Measurements from ENCODE around the gene STK4. TPM values are rescaled to one million over a fixed set of nuclear protein-coding genes. Genes with fewer than 3 reads are reported as not detected.

STK4 gene
- total and polyA plus RNA-seq, 2 of the 4 experiments (the other 2 are of a cell fraction) = 10.2 to 22.2 TPM

- TF ChIP-seq RCOR1 (IDR thresholded peaks at IDR 0.05; ENCODE audit: insufficient replicate concordance, low read length) (no peak), SMC3 (IDR thresholded peaks at IDR 0.05; ENCODE audit: low read depth, low read length) (no peak), RAD21 (IDR thresholded peaks at IDR 0.05; ENCODE audit: low read length) (no peak), FOS (IDR thresholded peaks at IDR 0.05; ENCODE audit: low read depth, low read length) (no peak)
Measured at GRCh38 chr20:45053430-45054351, 87.4 kb downstream of the STK4 start (continued).

DNA sequence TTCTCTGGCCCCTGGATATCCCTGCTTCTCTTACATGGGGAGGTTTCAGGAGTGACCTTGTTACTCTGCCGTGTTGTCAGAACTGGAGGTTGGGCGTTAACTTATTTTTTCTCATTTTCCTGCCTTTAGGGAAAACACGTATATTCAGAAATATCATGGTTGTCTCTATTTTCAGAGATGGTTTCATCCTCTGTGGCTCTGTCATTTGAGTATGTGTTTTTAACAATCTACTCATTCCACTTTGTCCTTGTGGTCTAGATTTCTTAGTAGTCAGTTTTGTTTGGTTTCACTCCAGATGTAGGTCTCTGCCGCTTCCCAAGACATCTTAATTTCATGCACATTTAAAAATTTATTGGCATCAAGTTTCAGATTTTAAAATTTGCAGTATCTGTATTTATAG lies 88.7 kb downstream of the STK4 start:
- BruUV-seq (replicated peaks) = no TSS peak
- POLR2A ChIA-PET (ENCODE audit: unreplicated experiment) = interaction anchor here (0.6 to 0.7 kb wide), 2 partner anchors 26 to 50 kb away, joined by 3 to 9 read pairs; no protein-coding TSS in a partner anchor
- no peak for TF ChIP-seq ELK1 (IDR thresholded peaks at IDR 0.05; ENCODE audit: borderline replicate concordance, low read depth, low read length)
- no peak for TF ChIP-seq RCOR1 (IDR thresholded peaks at IDR 0.05; ENCODE audit: insufficient replicate concordance, low read length)
- TF ChIP-seq MXI1 (IDR thresholded peaks at IDR 0.05; ENCODE audit: borderline replicate concordance, low read depth, low read length) = no peak
- TF ChIP-seq, protein P1, sequence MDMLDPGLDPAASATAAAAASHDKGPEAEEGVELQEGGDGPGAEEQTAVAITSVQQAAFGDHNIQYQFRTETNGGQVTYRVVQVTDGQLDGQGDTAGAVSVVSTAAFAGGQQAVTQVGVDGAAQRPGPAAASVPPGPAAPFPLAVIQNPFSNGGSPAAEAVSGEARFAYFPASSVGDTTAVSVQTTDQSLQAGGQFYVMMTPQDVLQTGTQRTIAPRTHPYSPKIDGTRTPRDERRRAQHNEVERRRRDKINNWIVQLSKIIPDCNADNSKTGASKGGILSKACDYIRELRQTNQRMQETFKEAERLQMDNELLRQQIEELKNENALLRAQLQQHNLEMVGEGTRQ (IDR thresholded peaks at IDR 0.05; ENCODE audit: low read depth, low read length) = no peak
- no peak for TF ChIP-seq MAZ (IDR thresholded peaks at IDR 0.05; ENCODE audit: borderline replicate concordance, low read depth, low read length)
- TF ChIP-seq CTCF (conservative IDR thresholded peaks at IDR 0.05; ENCODE audit: low read depth, low read length) = no peak
- TF ChIP-seq FOS (IDR thresholded peaks at IDR 0.05; ENCODE audit: low read depth, low read length) = no peak
- no peak for TF ChIP-seq MAFK (IDR thresholded peaks at IDR 0.05; ENCODE audit: low read depth, low read length)
- no peak for TF ChIP-seq SMC3 (IDR thresholded peaks at IDR 0.05; ENCODE audit: low read depth, low read length)

More for the DNA sequence above, 88.7 kb downstream of the STK4 start:
- Histone ChIP-seq H4K5ac (ENCODE audit: low read depth, low read length) (no peak overlapping the region; the same call in 1 of the 2 replicates), H3K36me3 (ENCODE audit: control insufficient read depth, insufficient read depth, low read length) (peaks cover 3% of the 10 kb centered on the region), H3K18ac (ENCODE audit: low read depth, low read length) (no peak overlapping the region; the same call in 1 of the 2 replicates), H3K4me3 (ENCODE audit: insufficient read depth, low read depth, low read length) (no peak overlapping the region), H2BK5ac (ENCODE audit: low read depth, low read length, poor library complexity, severe bottlenecking) (no peak overlapping the region), H3K9me3 (ENCODE audit: control insufficient read depth, insufficient read depth, low read length) (no peaks in the 10 kb centered on the region), H4K91ac (ENCODE audit: insufficient read depth, low read depth, low read length) (no peak overlapping the region), H2AFZ (replicated peaks; ENCODE audit: low read length, poor library complexity) (no peak overlapping the region), H2BK15ac (ENCODE audit: low read depth, low read length) (no peak overlapping the region; the same call in 2 of the 3 replicates), H3K4me2 (ENCODE audit: low read depth, low read length) (no peak overlapping the region), H2AK9ac (replicated peaks; ENCODE audit: low read depth, low read length, poor library complexity) (no peak overlapping the region), H3K9ac (ENCODE audit: low read depth, low read length) (no peak overlapping the region), H3K27me3 (ENCODE audit: control insufficient read depth, insufficient read depth, low read length) (no peaks in the 10 kb centered on the region), H3K14ac (replicated peaks; ENCODE audit: low read depth, low read length) (no peak overlapping the region), H3K9me1 (ENCODE audit: insufficient read depth, low read length) (0 out of 2 replicates have a peak, but pooled peaks cover 5% of the 10 kb centered on the region), H4K20me1 (ENCODE audit: insufficient read depth, low read length) (no peaks in the 10 kb centered on the region), H2BK120ac (ENCODE audit: low read depth, low read length) (no peak overlapping the region), H3K4me1 (ENCODE audit: control insufficient read depth, insufficient read depth, low read length) (peaks cover 12% of the 10 kb centered on the region), H3K23ac (ENCODE audit: low read depth, low read length) (no peak overlapping the region), H3K79me1 (ENCODE audit: low read depth in 1 of 2, low read length in 2 of 2) (peaks cover 11 to 17% of the 10 kb centered on the region in 2 experiments; a peak in 3 of 4 replicates), H3K4ac (ENCODE audit: low read depth, low read length) (no peak overlapping the region), H4K8ac (ENCODE audit: low read depth in 2 of 2, low read length in 2 of 2) (no peak overlapping the region), H3K56ac (ENCODE audit: extremely low read depth, insufficient read depth, low read length) (no peak overlapping the region), H2BK20ac (ENCODE audit: low read depth, low read length) (no peak overlapping the region), H3K27ac (ENCODE audit: insufficient read depth, low read length) (no peak overlapping the region), H2AK5ac (ENCODE audit: low read depth, low read length) (0 out of 2 replicates have a peak overlapping the region, but pooled peaks have one; percentile 8)
- in situ Hi-C loops (cut with MboI; ENCODE audit: low sequenced_read_pairs) (no loop called here), intact Hi-C loops (cut with micrococcal nuclease) (no loop called here), dilution Hi-C loops (cut with HindIII; ENCODE audit: low sequenced_read_pairs, unreplicated experiment) (no loop called here)
- DNase-seq = no peak
- no CpG with 5 or more reads among the region's 4 CpGs for WGBS, 2 experiments (ENCODE audit: extremely low coverage in 2 of 2, insufficient read length in 1 of 2)
- CTCF ChIA-PET = no interaction called here
- no peak for ATAC-seq (ENCODE audit: low read depth)
